GM12874 (cell line): Measurements from ENCODE around the gene RAB23.

Experiments used
- TF ChIP-seq, protein P1 (sequence below): IDR thresholded peaks from 2 replicates; pipeline ENCODE4 v1.5.1; 2011; ENCODE audit warnings: low read depth, mild to moderate bottlenecking, control low read depth, low read length, moderate library complexity; ENCODE audit not compliant: insufficient read depth

The RAB23 gene

DNA sequence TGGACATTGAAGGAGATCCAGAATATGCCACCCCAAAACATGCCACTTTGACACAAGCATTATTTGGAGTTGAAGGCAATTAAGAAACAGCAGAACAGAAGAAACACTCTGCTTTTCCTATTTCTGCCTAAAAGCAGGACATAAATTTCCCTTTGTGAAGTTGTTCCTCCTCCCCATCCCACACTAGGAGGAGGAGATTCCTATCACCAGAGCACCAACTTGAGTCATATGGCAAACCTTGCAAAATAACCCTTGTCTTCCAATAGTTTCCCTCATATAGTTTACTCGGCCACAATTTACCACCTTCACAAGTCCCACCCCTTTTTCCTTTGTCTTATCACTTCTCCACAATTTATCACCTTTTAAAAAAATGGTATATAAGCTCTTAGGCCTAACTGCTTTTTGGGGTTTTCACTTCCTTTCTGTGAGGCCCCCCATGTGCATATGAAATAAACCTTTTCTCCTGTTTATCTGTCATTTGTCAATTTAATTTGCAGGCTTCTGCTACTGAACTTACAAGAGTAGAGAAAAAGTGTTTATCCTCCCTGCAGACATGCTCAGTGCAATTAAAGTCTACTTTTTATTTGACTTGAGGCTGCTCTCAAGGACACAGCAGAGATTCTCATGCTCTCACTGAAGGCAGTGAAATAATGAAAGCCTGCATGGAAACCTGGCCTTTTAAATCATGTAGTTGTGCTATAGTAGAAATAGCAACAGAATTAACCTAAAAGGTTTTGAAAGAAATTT, 2.8 kb upstream of the RAB23 start:
- TF ChIP-seq, protein P1, sequence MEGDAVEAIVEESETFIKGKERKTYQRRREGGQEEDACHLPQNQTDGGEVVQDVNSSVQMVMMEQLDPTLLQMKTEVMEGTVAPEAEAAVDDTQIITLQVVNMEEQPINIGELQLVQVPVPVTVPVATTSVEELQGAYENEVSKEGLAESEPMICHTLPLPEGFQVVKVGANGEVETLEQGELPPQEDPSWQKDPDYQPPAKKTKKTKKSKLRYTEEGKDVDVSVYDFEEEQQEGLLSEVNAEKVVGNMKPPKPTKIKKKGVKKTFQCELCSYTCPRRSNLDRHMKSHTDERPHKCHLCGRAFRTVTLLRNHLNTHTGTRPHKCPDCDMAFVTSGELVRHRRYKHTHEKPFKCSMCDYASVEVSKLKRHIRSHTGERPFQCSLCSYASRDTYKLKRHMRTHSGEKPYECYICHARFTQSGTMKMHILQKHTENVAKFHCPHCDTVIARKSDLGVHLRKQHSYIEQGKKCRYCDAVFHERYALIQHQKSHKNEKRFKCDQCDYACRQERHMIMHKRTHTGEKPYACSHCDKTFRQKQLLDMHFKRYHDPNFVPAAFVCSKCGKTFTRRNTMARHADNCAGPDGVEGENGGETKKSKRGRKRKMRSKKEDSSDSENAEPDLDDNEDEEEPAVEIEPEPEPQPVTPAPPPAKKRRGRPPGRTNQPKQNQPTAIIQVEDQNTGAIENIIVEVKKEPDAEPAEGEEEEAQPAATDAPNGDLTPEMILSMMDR, result no peak

DNA sequence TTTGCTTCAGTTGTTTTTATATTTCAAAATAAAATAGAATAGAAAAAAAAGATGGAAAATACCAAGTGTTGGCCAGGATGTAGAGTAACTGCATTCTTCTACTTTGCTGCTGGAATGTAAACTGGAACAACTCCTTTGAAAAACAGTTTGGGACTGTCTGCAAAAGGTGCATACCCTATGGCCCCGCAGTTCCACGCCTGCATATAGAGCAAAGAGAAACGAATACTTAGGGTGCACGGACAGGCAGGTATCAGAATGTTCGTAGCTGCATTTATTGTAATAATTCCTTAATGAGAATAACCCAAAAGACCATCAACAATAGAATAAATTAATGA, 603 bp upstream of the RAB23 start:
- TF ChIP-seq, protein P1, result no peak

DNA sequence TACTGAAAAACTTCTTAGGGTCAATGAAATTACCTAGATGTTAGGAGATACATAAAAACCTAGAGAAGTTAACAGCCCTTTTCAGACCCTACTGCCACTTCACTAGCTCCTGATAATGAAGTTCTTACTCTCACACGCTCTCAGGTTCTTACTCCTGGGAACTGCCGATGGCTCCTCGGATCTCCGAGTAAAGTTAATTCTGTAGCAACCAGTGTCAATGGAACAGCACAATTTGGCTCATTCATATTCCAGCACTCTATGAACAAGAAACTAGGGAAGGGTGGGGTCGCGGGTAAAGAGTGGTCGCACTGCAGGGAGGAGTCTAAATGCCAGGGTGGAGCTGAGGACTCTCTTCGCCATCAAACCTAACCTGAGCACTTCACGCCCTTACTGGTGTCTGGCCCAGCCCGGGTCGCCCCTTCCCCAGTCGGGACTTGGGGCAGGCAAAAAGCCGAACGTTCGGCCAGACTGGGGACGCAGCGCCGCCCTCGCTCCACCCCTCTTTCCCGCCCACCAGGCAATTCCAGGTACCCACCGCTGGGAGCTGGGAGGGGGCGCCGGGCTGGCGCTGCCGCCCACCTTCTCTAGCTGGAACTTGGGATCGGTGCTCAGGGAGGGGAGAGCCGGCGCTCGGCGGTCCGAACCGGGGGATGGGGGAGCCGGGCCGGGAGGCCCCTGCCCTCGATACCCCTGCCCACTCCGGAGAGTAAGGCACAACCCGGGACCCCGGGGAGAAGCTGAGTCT, 744 bp downstream of the RAB23 start:
- TF ChIP-seq, protein P1, result peak; percentile 50

DNA sequence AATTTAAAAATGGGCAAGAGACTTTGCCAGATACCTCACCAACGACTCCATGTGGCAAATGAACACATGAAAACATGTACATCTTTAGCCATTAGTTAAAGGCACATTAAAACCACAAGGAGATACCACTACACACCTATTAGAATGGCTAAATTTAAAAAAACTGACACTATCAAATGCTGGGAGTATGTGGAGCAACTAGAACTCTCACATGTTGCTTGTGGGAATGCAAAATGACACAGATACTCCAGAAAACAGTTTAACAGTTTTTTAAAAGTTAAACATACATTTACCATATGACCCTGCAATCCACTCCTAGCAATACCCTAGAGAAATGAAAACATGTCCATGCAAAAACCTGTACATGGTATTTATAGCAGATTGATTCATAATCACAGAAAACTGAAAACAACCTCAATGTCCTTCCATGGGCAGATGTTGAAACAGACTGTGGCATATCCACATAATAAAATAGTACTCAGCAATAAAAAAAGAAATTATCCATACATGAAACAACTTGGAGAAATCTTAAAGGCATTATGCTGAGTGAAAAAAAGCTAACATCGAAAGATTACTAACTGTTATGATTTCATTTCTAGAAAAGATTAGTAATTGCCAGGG, 1.9 kb downstream of the RAB23 start:
- TF ChIP-seq, protein P1, result no peak

DNA sequence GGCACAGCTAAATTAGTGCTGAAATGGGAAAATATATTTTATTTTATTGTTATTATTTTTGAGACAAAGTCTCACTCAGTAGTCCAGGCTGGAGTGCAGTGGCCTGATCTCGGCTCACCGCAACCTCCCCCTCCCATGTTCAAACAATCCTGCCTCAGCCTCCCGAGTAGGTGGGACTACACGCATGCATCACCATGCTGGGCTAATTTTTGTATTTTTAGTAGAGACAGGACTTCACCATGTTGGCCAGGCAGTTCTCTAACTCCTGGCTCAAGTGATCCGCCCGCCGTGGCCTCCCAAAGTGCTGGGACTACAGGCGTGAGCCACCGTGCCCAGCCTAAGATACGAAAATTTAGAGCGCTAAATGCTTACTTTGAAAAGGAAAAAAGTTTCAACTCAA, 4.8 kb downstream of the RAB23 start:
- TF ChIP-seq, protein P1, result no peak

DNA sequence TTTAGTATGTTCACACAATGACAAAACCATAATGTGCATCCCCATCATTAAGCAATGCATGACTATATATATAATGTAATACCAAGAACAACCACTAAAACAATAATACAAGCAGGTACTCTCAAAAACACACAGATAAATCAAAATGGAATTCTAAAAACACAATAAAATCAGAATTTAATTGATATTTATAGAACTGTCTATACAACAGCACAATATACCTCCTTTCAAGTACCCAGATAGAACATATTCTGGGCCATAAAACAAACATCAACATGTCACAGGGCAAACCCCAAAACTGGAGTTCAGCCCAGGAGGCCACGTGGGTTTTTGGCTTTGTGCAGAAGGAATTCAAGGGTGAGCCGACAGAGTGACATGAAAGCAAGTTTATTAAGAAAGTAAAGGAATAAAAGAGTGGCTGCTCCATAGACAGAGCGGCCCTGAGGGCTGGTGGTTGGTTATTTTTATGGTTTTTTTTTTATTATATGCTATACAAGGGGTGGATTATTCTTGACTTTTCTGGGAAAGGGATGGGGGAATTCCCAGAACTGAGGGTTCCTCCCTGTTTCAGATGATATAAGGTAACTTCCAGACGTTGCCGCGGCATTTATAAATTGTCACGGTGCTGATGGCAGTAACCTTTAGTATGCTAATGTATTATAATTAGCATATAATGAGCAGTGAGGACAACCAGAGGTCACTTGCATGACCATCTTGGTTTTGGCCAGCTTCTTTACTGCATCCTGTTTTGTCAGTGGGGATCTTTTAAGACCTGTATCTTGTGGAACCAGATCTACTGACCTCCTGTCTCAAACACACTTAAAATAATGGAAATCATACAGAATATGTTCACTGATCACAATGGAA, 5.6 kb downstream of the RAB23 start:
- TF ChIP-seq, protein P1, result 0 out of 2 replicates have a peak, but pooled peaks have one; percentile 3
